IPS DF 6.9 (cell line): ENCODE measurements around the gene ROBO2.
A peak's percentile ranks its signal among the peaks of the same experiment; 100 is the strongest.

Experiments
- DNase-seq: peaks from one replicate; pipeline ENCODE4 v3.0.0-alpha.2; 2013; ENCODE audit warnings: low read depth, low spot score
- H3K27ac ChIP-seq: one replicate; pipeline ENCODE4 v1.5.1; 2013; ENCODE audit warnings: low read length, control low read depth
- H3K27me3 ChIP-seq: 2 replicates; pipeline ENCODE4 v1.6.1; 2013; ENCODE audit warnings: mild to moderate bottlenecking, low read length; ENCODE audit not compliant: control insufficient read depth, insufficient read depth
- H3K36me3 ChIP-seq: 2 replicates; pipeline ENCODE4 v1.6.1; 2013; ENCODE audit warnings: low read length; ENCODE audit not compliant: control insufficient read depth, insufficient read depth
- H3K4me1 ChIP-seq: 2 replicates; pipeline ENCODE4 v1.6.1; 2013; ENCODE audit warnings: low read length; ENCODE audit not compliant: control insufficient read depth, insufficient read depth
- H3K4me3 ChIP-seq: 2 replicates; pipeline ENCODE4 v1.5.1; 2013; ENCODE audit warnings: mild to moderate bottlenecking, low read length
- H3K9me3 ChIP-seq: 2 replicates; pipeline ENCODE4 v1.6.1; 2013; ENCODE audit warnings: low read length, inconsistent platforms; ENCODE audit not compliant: control insufficient read depth, insufficient read depth
- WGBS: extraction: QIAGEN DNeasy Blood & Tissue Kit; methylation state at CpG from one replicate; pipeline ENCODE4 v1.1.7; 2013; ENCODE audit warnings: mixed read lengths, missing lambda C conversion rate; ENCODE audit not compliant: insufficient read length, insufficient coverage; 5-methylcytosine and 5-hydroxymethylcytosine counted together

The ROBO2 gene

DNA sequence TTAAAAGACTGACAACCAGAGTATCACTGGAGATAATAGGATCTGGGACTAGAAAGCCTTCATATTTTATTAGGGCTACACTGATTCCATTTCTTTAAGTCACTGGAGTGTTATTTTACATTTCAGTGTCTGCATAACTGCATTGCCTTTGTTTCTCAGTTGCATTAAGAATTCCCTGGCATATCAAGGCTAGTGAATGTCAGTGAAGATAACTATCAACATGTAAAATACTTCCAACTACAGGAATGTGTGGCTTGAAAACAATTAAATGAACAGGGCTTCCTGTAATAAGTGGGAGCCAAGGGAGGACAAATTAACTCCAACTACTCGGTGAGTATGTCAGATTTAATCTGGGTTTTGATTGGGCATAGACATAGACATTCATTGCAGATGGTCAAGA is 628.5 kb downstream of the ROBO2 start:
- H3K9me3 ChIP-seq: no peaks in the 10 kb centered on the region
- DNase-seq: no peak
- no peaks in the 10 kb centered on the region for H3K36me3 ChIP-seq
- H3K4me1 ChIP-seq: no peaks in the 10 kb centered on the region
- no CpG with 5 or more reads among the region's 1 CpG for WGBS
- no peak overlapping the region for H3K4me3 ChIP-seq
- H3K27ac ChIP-seq: no peak overlapping the region
- H3K27me3 ChIP-seq: no peaks in the 10 kb centered on the region

DNA sequence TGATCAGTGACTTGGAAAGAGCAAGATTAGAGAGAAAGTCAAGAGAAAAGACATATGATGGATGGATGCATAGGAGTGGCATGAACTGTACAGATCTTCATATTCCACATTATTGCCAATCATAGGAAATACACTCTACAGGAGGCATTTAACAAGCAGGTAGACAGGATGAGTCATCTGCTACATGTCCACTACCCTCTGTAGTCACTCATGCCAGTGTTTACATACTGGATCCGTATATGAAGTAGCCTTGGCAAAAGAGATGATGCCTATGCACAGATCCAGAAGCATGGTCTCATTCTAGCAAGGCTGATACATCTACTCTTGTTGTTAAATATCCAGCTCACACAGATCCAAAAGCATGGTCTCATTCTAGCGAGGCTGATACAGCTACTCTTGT is 632.1 kb downstream of the ROBO2 start:
- no CpG with 5 or more reads among the region's 2 CpGs for WGBS
- no peaks in the 10 kb centered on the region for H3K36me3 ChIP-seq
- H3K27ac ChIP-seq: no peak overlapping the region
- DNase-seq: no peak
- H3K9me3 ChIP-seq: no peaks in the 10 kb centered on the region
- no peak overlapping the region for H3K4me3 ChIP-seq
- no peaks in the 10 kb centered on the region for H3K27me3 ChIP-seq
- H3K4me1 ChIP-seq: no peaks in the 10 kb centered on the region

DNA sequence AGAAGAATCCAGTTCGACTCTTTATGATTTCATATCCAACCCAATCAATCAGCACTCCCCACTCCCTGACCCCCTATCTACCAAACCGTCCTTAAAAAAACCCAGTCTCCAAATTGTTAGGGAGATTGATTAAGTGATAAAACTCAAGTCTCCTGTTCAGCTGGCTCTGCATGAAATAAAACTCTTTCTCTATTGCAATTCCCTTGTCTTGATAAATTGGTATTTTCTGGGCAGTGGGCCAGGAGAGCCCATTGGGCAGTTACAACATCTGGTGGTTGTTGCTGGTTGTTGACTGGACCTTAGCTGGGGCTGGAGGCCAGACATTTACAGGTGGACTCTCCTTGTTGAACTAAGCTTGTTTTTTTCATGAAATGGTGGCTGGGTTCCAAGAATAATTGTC is 642.3 kb downstream of the ROBO2 start:
- Histone ChIP-seq H3K27me3 (no peaks in the 10 kb centered on the region), H3K4me1 (peaks cover 2% of the 10 kb centered on the region; the same call in 1 of the 2 replicates), H3K4me3 (no peak overlapping the region), H3K27ac (no peak overlapping the region), H3K9me3 (peaks cover 2% of the 10 kb centered on the region; the same call in 1 of the 2 replicates), H3K36me3 (no peaks in the 10 kb centered on the region)
- 100% methylated on average over 1 of the region's 2 CpGs for WGBS
- DNase-seq: no peak

DNA sequence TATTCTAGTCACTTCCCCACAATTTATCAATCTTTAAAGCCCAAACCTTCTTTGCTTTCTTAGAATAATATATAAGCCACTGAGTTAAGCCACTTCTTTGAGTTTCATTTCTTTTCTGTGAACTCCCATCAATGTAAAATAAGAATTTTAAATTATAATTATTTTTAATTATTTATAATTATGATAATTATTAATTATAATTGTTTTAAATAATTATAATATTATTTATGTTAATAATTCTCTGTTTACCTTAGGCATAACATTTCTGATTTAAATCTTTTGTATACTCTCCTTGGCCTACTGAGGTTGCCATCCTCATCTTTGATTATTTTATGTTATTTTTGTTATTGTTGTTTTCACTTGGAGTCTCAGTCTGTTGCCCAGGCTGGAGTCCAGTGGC is 644.2 kb downstream of the ROBO2 start:
- H3K27me3 ChIP-seq: no peaks in the 10 kb centered on the region
- H3K27ac ChIP-seq: no peak overlapping the region
- H3K4me3 ChIP-seq: no peak overlapping the region
- no peak for DNase-seq
- H3K9me3 ChIP-seq: peaks cover 2% of the 10 kb centered on the region; the same call in 1 of the 2 replicates
- peaks cover 2% of the 10 kb centered on the region; the same call in 1 of the 2 replicates for H3K4me1 ChIP-seq
- H3K36me3 ChIP-seq: no peaks in the 10 kb centered on the region

DNA sequence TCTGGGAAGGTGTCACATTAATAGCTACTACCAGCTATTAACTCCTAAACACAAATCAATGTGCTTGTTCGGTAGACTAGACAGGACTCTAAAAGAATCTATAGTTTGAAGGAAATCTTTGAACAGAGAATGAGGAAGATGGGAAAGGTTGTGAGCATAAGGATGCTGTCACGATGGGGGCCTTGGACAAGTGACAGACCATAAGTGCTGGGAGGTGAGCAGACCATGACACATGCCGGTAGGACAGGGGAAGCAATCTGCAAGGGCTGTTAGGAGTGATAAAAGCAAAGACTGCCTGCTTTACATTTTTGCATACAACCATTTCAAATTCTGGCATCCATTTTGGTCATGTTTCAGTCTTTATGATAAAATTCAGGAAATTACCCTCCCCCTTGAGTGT is 645.8 kb downstream of the ROBO2 start:
- H3K36me3 ChIP-seq: no peaks in the 10 kb centered on the region
- WGBS: no CpG with 5 or more reads among the region's 3 CpGs
- no peak overlapping the region for H3K27ac ChIP-seq
- peaks cover 2% of the 10 kb centered on the region; the same call in 1 of the 2 replicates for H3K4me1 ChIP-seq
- no peaks in the 10 kb centered on the region for H3K27me3 ChIP-seq
- DNase-seq: no peak
- H3K4me3 ChIP-seq: no peak overlapping the region
- peaks cover 2% of the 10 kb centered on the region; the same call in 1 of the 2 replicates for H3K9me3 ChIP-seq

DNA sequence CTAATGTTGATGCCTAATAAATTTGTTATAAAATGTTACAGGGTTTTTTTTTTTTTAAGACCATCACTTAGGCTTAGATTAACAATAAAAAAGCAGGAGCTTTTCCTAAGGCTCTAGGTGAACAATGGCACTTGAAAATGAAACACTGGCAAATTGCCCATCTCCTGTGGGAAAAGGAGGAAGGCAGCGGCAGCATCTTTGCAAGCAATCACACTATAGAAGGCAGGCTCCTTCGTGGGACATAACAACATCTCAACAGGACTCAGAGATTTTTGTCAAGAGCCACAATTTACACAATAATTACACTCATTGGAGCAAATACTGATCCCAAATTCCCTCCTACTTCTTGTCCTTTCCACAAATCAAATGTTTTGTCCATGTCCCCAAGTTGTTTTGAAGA is 646.7 kb downstream of the ROBO2 start:
- no peak overlapping the region for H3K27ac ChIP-seq
- WGBS: no CpG with 5 or more reads among the region's 2 CpGs
- DNase-seq: peak; percentile 37

DNA sequence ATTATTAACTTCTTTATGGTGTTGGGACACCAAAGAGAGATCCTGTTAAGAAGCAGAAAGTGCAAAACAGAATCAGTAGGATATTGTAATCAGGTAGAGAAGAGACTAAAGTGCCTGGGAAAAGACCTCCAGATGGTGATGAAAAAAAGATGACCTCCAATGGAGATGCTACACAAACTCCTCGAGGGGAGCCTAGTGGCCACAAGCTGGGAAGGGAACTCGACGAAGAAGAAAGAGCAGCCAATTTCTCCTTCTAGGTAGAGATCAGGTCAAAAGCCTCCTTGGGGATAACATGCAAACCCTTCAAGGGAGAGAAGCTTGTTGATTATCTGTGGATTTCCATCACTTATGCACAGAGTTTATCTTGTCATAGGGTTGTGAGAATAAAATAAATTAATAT is 647.6 kb downstream of the ROBO2 start:
- no peak overlapping the region for H3K4me3 ChIP-seq
- no CpG with 5 or more reads among the region's 3 CpGs for WGBS
- H3K36me3 ChIP-seq: no peaks in the 10 kb centered on the region

More for the DNA sequence above, 646.7 kb downstream of the ROBO2 start:
- Histone ChIP-seq H3K4me3 (no peak overlapping the region), H3K4me1 (peaks cover 2% of the 10 kb centered on the region; the same call in 1 of the 2 replicates), H3K36me3 (no peaks in the 10 kb centered on the region), H3K9me3 (peaks cover 2% of the 10 kb centered on the region; the same call in 1 of the 2 replicates), H3K27me3 (no peaks in the 10 kb centered on the region)

DNA sequence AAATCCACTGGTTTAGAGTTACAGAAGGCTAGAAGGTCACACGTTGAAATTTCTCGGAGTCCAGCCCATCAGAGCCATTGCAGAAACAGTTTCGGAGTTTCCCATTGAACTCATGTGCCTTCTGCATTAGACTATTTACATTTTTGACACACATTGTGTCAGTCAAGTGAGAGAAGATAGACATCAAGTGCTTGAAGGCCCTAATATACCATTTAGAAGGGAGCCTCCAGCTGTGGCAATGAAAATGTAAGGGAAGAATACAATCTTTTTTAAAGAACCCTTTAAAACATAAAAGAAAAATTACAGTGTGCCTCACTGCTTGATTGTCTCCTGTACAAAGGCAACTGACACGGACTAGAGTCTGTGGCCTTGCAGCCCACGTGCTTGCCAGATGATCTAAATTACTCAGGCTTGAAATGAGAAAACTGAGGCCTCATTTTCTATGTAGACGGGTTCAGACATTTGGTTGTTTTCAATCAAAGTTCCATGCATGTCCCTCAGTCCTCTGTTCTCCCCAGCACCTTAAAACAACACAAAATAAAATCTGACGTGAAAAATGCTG is 650.5 kb downstream of the ROBO2 start:
- H3K9me3 ChIP-seq: no peaks in the 10 kb centered on the region
- WGBS: no CpG with 5 or more reads among the region's 7 CpGs
- no peak for DNase-seq
- H3K4me3 ChIP-seq: no peak overlapping the region
- no peaks in the 10 kb centered on the region for H3K36me3 ChIP-seq
- no peak overlapping the region for H3K27ac ChIP-seq
- H3K27me3 ChIP-seq: no peaks in the 10 kb centered on the region
- H3K4me1 ChIP-seq: peaks cover 2% of the 10 kb centered on the region; the same call in 1 of the 2 replicates

More for the DNA sequence above, 647.6 kb downstream of the ROBO2 start:
- no peak for DNase-seq
- Histone ChIP-seq H3K9me3 (no peaks in the 10 kb centered on the region), H3K4me1 (peaks cover 2% of the 10 kb centered on the region; the same call in 1 of the 2 replicates), H3K27ac (no peak overlapping the region), H3K27me3 (no peaks in the 10 kb centered on the region)

DNA sequence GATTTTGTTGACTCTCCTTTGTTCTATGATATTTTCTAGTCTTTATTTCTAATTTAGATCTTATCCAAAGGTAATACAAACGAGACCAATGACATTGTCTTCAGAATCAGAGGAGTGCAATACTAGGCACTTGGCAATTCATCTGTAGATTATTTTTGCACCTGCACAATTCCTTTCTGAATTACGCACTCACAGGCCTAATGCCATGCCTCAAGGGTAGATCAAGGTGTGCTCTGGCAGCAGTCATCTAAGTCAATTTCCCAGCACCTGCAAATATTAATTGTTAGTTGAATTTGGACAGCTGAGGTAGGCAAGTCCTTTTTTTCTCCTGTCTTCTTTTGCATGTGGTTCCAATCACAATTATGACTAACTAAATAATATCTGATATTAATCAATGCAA is 653.2 kb downstream of the ROBO2 start:
- WGBS: no CpG with 5 or more reads among the region's 2 CpGs
- H3K27me3 ChIP-seq: no peaks in the 10 kb centered on the region
- H3K4me3 ChIP-seq: no peak overlapping the region
- no peak overlapping the region for H3K27ac ChIP-seq
- DNase-seq: no peak
- H3K4me1 ChIP-seq: no peaks in the 10 kb centered on the region
- no peaks in the 10 kb centered on the region for H3K9me3 ChIP-seq
- H3K36me3 ChIP-seq: no peaks in the 10 kb centered on the region

DNA sequence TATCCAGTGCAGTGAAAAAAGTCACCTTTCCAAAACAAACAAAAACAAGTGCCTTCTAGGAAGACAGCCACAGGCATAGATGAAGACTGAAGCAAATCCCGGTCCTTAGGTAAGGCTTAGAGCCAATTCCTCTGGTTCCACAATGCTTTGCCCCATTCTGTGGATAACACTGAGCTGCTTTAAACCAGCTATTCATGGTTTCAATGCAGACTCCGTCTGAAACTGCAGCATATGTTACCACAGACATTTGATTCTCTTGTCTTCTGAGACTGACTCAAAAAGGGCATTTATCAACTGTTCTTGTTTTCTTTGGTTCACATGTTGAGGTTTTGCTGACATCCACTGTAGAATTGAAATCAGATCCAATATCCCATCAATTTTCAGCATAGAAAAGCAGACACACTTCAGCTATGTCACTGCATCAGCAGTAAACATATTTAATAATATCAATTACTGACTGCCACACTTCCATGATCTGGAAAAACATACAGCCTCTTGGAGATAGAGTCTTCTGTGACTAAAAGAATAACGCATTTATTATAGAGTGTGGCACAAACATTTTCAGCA is 659.3 kb downstream of the ROBO2 start:
- Histone ChIP-seq H3K27me3 (no peaks in the 10 kb centered on the region), H3K4me1 (0 out of 2 replicates have a peak, but pooled peaks cover 1% of the 10 kb centered on the region), H3K36me3 (no peaks in the 10 kb centered on the region), H3K27ac (no peak overlapping the region), H3K4me3 (no peak overlapping the region), H3K9me3 (no peaks in the 10 kb centered on the region)
- WGBS: no CpG with 5 or more reads among the region's 3 CpGs
- DNase-seq: no peak
